GM12878 (cell line): ENCODE results near the gene ZNF701.

Source experiments
- BCL11A ChIP-seq: IDR thresholded peaks from 2 replicates; pipeline ENCODE4 v1.6.1; 2011; ENCODE audit warnings: low read depth, low read length
- CREB1 ChIP-seq: IDR thresholded peaks from 2 replicates; pipeline ENCODE4 v1.6.1; 2012; ENCODE audit warnings: low read depth, mild to moderate bottlenecking, inconsistent platforms
- EZH2 ChIP-seq: IDR thresholded peaks from 2 replicates; pipeline ENCODE4 v1.6.1; 2012; ENCODE audit warnings: low read depth, mild to moderate bottlenecking, control low read depth, inconsistent platforms, low read length, borderline replicate concordance; ENCODE audit not compliant: control insufficient read depth
- HDAC6 ChIP-seq: fragments of 200-600 bp; sonication (generic); IDR thresholded peaks from one replicate; pipeline ENCODE4 v1.8.0; 2017; ENCODE audit warnings: antibody characterized with exemption; ENCODE audit not compliant: unreplicated experiment
- POLR2A ChIP-seq: IDR thresholded peaks from 2 replicates; pipeline ENCODE4 v1.6.1; 2011; ENCODE audit warnings: low read depth, mild to moderate bottlenecking, low read length
- RFX5 ChIP-seq: IDR thresholded peaks from 2 replicates; pipeline ENCODE4 v1.6.1; 2011; ENCODE audit warnings: low read depth, low read length, improper control_type of control experiment
- SIX5 ChIP-seq: IDR thresholded peaks from 2 replicates; pipeline ENCODE4 v1.6.1; 2011; ENCODE audit warnings: mild to moderate bottlenecking, low read depth, low read length, moderate library complexity; ENCODE audit not compliant: severe bottlenecking
- ZNF274 ChIP-seq: IDR thresholded peaks from one replicate; pipeline ENCODE4 v1.8.0; 2011; ENCODE audit not compliant: insufficient read length, insufficient read depth
- TF ChIP-seq, protein P1 (sequence below), 3 experiments: IDR thresholded peaks in 2 of 3; conservative IDR thresholded peaks in 1 of 3; 2 replicates each; pipeline ENCODE4 v1.5.1; 2011; ENCODE audit warnings: low read depth in 3 of 3, low read length in 3 of 3, mild to moderate bottlenecking in 3 of 3, control low read depth in 2 of 3, moderate library complexity in 2 of 3, inconsistent platforms in 1 of 3, mixed read lengths in 1 of 3; ENCODE audit not compliant: control insufficient read depth in 2 of 3, insufficient read depth in 1 of 3; ENCODE audit errors: extremely low read depth in 1 of 3
- TF ChIP-seq, protein P2 (sequence below): fragments of 450-650 bp; IDR thresholded peaks from 2 replicates; pipeline ENCODE4 v1.6.1; 2018; ENCODE audit warnings: borderline replicate concordance, mild to moderate bottlenecking; ENCODE audit not compliant: partially characterized antibody
- TF ChIP-seq, protein P3 (sequence below): fragments of 450-650 bp; IDR thresholded peaks from 2 replicates; pipeline ENCODE4 v1.6.1; 2017; ENCODE audit warnings: low read depth, mild to moderate bottlenecking, moderate library complexity
- TF ChIP-seq, protein P4 (sequence below): IDR thresholded peaks from 2 replicates; pipeline ENCODE4 v1.6.1; 2012; ENCODE audit warnings: mild to moderate bottlenecking, low read depth, low read length

DNA sequence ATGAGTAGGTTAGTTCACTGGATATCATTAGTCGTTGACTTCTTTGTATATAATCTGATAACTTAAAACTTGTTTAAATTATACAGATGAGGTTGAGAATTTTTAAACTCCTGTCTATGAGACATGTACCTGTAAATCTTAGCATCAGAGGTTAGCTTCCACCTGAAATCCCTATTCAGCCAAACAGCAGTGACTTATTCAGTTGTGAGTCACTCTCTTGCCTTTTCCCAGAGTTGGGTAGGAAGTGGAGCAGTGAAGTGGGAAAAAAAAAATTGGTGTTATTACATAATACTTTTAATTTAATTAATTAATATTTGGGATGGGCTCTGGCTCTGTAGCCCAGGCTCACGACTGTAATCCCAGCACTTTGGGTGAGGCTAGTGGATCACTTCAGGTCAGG is 32.9 kb downstream of the ZNF701 start:
- TF ChIP-seq RFX5 (no peak), ZNF274 (no peak), POLR2A (no peak), BCL11A (no peak), CREB1 (no peak), SIX5 (no peak), EZH2 (no peak), HDAC6 (no peak)
- TF ChIP-seq, protein P1, sequence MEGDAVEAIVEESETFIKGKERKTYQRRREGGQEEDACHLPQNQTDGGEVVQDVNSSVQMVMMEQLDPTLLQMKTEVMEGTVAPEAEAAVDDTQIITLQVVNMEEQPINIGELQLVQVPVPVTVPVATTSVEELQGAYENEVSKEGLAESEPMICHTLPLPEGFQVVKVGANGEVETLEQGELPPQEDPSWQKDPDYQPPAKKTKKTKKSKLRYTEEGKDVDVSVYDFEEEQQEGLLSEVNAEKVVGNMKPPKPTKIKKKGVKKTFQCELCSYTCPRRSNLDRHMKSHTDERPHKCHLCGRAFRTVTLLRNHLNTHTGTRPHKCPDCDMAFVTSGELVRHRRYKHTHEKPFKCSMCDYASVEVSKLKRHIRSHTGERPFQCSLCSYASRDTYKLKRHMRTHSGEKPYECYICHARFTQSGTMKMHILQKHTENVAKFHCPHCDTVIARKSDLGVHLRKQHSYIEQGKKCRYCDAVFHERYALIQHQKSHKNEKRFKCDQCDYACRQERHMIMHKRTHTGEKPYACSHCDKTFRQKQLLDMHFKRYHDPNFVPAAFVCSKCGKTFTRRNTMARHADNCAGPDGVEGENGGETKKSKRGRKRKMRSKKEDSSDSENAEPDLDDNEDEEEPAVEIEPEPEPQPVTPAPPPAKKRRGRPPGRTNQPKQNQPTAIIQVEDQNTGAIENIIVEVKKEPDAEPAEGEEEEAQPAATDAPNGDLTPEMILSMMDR (IDR thresholded peaks at IDR 0.05 in 2 of 3, conservative IDR thresholded peaks at IDR 0.05 in 1 of 3; ENCODE audit: control insufficient read depth in 2 of 3, extremely low read depth in 1 of 3, insufficient read depth in 1 of 3, low read depth in 3 of 3, low read length in 3 of 3) = no peak
- TF ChIP-seq, protein P2, sequence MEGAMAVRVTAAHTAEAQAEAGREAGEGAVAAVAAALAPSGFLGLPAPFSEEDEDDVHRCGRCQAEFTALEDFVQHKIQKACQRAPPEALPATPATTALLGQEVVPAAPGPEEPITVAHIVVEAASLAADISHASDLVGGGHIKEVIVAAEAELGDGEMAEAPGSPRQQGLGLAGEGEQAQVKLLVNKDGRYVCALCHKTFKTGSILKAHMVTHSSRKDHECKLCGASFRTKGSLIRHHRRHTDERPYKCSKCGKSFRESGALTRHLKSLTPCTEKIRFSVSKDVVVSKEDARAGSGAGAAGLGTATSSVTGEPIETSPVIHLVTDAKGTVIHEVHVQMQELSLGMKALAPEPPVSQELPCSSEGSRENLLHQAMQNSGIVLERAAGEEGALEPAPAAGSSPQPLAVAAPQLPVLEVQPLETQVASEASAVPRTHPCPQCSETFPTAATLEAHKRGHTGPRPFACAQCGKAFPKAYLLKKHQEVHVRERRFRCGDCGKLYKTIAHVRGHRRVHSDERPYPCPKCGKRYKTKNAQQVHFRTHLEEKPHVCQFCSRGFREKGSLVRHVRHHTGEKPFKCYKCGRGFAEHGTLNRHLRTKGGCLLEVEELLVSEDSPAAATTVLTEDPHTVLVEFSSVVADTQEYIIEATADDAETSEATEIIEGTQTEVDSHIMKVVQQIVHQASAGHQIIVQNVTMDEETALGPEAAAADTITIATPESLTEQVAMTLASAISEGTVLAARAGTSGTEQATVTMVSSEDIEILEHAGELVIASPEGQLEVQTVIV = no peak
- TF ChIP-seq, protein P3, sequence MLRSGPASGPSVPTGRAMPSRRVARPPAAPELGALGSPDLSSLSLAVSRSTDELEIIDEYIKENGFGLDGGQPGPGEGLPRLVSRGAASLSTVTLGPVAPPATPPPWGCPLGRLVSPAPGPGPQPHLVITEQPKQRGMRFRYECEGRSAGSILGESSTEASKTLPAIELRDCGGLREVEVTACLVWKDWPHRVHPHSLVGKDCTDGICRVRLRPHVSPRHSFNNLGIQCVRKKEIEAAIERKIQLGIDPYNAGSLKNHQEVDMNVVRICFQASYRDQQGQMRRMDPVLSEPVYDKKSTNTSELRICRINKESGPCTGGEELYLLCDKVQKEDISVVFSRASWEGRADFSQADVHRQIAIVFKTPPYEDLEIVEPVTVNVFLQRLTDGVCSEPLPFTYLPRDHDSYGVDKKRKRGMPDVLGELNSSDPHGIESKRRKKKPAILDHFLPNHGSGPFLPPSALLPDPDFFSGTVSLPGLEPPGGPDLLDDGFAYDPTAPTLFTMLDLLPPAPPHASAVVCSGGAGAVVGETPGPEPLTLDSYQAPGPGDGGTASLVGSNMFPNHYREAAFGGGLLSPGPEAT = no peak
- TF ChIP-seq, protein P4, sequence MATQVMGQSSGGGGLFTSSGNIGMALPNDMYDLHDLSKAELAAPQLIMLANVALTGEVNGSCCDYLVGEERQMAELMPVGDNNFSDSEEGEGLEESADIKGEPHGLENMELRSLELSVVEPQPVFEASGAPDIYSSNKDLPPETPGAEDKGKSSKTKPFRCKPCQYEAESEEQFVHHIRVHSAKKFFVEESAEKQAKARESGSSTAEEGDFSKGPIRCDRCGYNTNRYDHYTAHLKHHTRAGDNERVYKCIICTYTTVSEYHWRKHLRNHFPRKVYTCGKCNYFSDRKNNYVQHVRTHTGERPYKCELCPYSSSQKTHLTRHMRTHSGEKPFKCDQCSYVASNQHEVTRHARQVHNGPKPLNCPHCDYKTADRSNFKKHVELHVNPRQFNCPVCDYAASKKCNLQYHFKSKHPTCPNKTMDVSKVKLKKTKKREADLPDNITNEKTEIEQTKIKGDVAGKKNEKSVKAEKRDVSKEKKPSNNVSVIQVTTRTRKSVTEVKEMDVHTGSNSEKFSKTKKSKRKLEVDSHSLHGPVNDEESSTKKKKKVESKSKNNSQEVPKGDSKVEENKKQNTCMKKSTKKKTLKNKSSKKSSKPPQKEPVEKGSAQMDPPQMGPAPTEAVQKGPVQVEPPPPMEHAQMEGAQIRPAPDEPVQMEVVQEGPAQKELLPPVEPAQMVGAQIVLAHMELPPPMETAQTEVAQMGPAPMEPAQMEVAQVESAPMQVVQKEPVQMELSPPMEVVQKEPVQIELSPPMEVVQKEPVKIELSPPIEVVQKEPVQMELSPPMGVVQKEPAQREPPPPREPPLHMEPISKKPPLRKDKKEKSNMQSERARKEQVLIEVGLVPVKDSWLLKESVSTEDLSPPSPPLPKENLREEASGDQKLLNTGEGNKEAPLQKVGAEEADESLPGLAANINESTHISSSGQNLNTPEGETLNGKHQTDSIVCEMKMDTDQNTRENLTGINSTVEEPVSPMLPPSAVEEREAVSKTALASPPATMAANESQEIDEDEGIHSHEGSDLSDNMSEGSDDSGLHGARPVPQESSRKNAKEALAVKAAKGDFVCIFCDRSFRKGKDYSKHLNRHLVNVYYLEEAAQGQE = no peak
